Vagina (tissue), 2 donors: ENCODE results near the gene PIK3C2A. TPM values are rescaled to one million over a fixed set of nuclear protein-coding genes. Genes with fewer than 3 reads are reported as not detected.
A peak's percentile ranks its signal among the peaks of the same experiment; 100 is the strongest.

Experiments
- DNase-seq, 2 donors: peaks; one replicate each; pipeline ENCODE4 v3.0.0-alpha.2; 2017; ENCODE audit errors: extremely low spot score in 2 of 2
- H3K27ac ChIP-seq: fragments of 200-600 bp; sonication (generic); one replicate; pipeline ENCODE4 v1.5.1; 2019
- H3K27me3 ChIP-seq: fragments of 200-600 bp; sonication (generic); one replicate; pipeline ENCODE4 v1.5.1; 2019
- H3K36me3 ChIP-seq, 2 donors: fragments of 200-600 bp; sonication (generic); one replicate each; pipeline ENCODE4 v1.5.1; 2017 to 2019
- H3K4me1 ChIP-seq: fragments of 200-600 bp; sonication (generic); one replicate; pipeline ENCODE4 v1.5.1; 2019
- H3K4me3 ChIP-seq, 2 donors: fragments of 200-600 bp; sonication (generic); 1 replicate in 1 of 2; 2 replicates in 1 of 2; pipeline ENCODE4 v1.5.1; 2016 to 2019
- H3K9me3 ChIP-seq: fragments of 200-600 bp; sonication (generic); one replicate; pipeline ENCODE4 v1.5.1; 2019
- CTCF ChIP-seq, 3 experiments: fragments of 450-650 bp in 2 of 3; fragments of 200-600 bp in 1 of 3; sonication (generic) in 1 of 3; IDR thresholded peaks; one replicate each; pipeline ENCODE4 v1.5.1; 2017 to 2019; ENCODE audit warnings: antibody characterized with exemption in 3 of 3, mild to moderate bottlenecking in 2 of 3, moderate library complexity in 2 of 3
- POLR2A ChIP-seq, 2 donors: fragments of 450-650 bp; IDR thresholded peaks; one replicate each; pipeline ENCODE4 v1.6.1; 2017; ENCODE audit warnings: antibody characterized with exemption in 2 of 2, mild to moderate bottlenecking in 2 of 2, moderate library complexity in 2 of 2
- POLR2AphosphoS5 ChIP-seq, 2 donors: sonication (generic); formaldehyde crosslinking; IDR thresholded peaks; one replicate each; pipeline ENCODE4 v1.9.0; 2017; ENCODE audit warnings: antibody characterized with exemption in 2 of 2, mild to moderate bottlenecking in 2 of 2, low read depth in 1 of 2; ENCODE audit not compliant: insufficient read depth in 1 of 2
- intact Hi-C: fragments of 100-400 bp; cut with DNase I; formaldehyde crosslinking; loops from one replicate; pipeline ENCODE4 v1.15.1; 2023
- total RNA-seq: library from RNA; depleted of rRNA; stranded (reverse); fragments of >200 nt; gene quantifications from one replicate; pipeline ENCODE4 v1.2.3, GENCODE V29; 2016

The PIK3C2A gene
- total RNA-seq, result 52.1 TPM

GRCh38 chr11:17207317-17208256 is at the start of gene PIK3C2A:
PIK3C2A (minus strand) TSS chr11:17207986; CDS start chr11:17169741, 38,245 bp downstream.
- Histone ChIP-seq H3K4me1 (peaks cover 35% of the 10 kb centered on the region), H3K27me3 (no peaks in the 10 kb centered on the region), H3K4me3 (peak within 1 kb of the TSS; percentile 89 to 93), H3K9me3 (no peaks in the 10 kb centered on the region), H3K36me3 (no peaks in the 10 kb centered on the region), H3K27ac (peak within 1 kb of the TSS; percentile 96)
- intact Hi-C loops, result loop anchor here (5.0 kb wide), 1 partner anchor 130 kb away; the partner anchor contains the start of gene RPS13
- TF ChIP-seq POLR2A (IDR thresholded peaks at IDR 0.05), result peak; percentile 61 to 89
- TF ChIP-seq POLR2AphosphoS5 (IDR thresholded peaks at IDR 0.05; ENCODE audit: insufficient read depth in 1 of 2, low read depth in 1 of 2), result peak; percentile 85 to 98
- no peak for TF ChIP-seq CTCF (IDR thresholded peaks at IDR 0.05)
- peak; percentile 95 to 98 for DNase-seq

GRCh38 chr11:17257196-17257595 is 49.4 kb upstream of the PIK3C2A start:
- no peak overlapping the region for H3K4me3 ChIP-seq
- H3K27me3 ChIP-seq, result no peaks in the 10 kb centered on the region
- DNase-seq, result no peak
- H3K36me3 ChIP-seq, result no peaks in the 10 kb centered on the region
- intact Hi-C loops, result no loop called here
- H3K9me3 ChIP-seq, result no peaks in the 10 kb centered on the region
- no peaks in the 10 kb centered on the region for H3K4me1 ChIP-seq
- no peak overlapping the region for H3K27ac ChIP-seq
- TF ChIP-seq CTCF (IDR thresholded peaks at IDR 0.05) (no peak), POLR2A (IDR thresholded peaks at IDR 0.05) (no peak), POLR2AphosphoS5 (IDR thresholded peaks at IDR 0.05; ENCODE audit: insufficient read depth in 1 of 2, low read depth in 1 of 2) (no peak)

GRCh38 chr11:17256512-17256911 is 48.7 kb upstream of the PIK3C2A start:
- intact Hi-C loops, result no loop called here
- Histone ChIP-seq H3K27ac (no peak overlapping the region), H3K9me3 (no peaks in the 10 kb centered on the region), H3K4me1 (no peaks in the 10 kb centered on the region), H3K27me3 (no peaks in the 10 kb centered on the region), H3K36me3 (no peaks in the 10 kb centered on the region), H3K4me3 (no peak overlapping the region)
- DNase-seq, result no peak
- TF ChIP-seq POLR2A (IDR thresholded peaks at IDR 0.05) (no peak), CTCF (IDR thresholded peaks at IDR 0.05) (no peak), POLR2AphosphoS5 (IDR thresholded peaks at IDR 0.05; ENCODE audit: insufficient read depth in 1 of 2, low read depth in 1 of 2) (peak in 1 of 2 donors; percentile 43)

GRCh38 chr11:17252704-17253103 is 44.9 kb upstream of the PIK3C2A start:
- H3K9me3 ChIP-seq, result no peaks in the 10 kb centered on the region
- no peak overlapping the region for H3K4me3 ChIP-seq
- intact Hi-C loops, result no loop called here
- H3K36me3 ChIP-seq, result no peaks in the 10 kb centered on the region
- H3K27me3 ChIP-seq, result no peaks in the 10 kb centered on the region
- no peak for DNase-seq
- no peak overlapping the region for H3K27ac ChIP-seq
- no peaks in the 10 kb centered on the region for H3K4me1 ChIP-seq
- no peak for TF ChIP-seq POLR2AphosphoS5 (IDR thresholded peaks at IDR 0.05; ENCODE audit: insufficient read depth in 1 of 2, low read depth in 1 of 2)
- no peak for TF ChIP-seq CTCF (IDR thresholded peaks at IDR 0.05)
